ENCODE results near the gene ATG9A.
A peak's percentile ranks its signal among the peaks of the same experiment; 100 is the strongest.

The ATG9A gene

DNA sequence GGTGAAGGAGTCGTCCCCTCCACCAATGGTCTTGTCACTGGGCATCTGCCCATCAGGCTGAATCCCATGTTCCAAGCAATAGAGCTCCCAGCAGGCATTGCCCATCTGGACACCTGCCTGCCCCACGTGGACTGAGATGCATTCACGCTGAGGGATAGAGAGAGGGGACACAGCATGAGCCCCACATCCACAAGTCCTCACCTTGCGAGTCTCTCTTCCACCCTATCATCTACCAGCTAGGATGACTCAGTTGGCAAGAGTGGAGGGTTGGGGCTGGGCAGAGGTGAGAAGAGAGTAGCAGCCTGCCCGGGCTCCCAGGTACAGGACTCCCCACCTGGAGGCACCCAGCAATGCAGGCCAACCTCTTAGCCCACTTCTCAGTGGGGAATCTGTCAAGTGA is 22.6 kb upstream of the ATG9A start:
- no peak for DNase-seq

DNA sequence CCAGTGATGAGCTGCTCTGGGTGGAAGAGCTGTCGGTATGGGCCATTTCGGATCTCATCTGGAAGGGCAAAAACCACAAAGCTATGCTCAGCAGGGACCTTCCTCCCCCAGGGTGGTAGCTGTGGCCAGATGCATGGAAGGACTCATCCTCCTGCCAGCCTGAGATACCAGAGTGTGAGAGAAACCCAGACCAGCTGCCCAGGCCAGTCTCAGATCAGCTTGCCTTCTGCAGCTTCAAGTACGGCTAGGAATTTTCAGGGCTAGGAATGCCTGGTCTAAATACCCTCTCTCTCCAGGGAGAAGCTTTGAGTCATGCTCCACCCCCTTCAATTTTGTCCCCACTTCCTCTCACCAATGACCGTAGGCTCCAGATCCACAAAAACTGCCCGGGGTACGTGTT is 22.2 kb upstream of the ATG9A start:
- no peak for DNase-seq

DNA sequence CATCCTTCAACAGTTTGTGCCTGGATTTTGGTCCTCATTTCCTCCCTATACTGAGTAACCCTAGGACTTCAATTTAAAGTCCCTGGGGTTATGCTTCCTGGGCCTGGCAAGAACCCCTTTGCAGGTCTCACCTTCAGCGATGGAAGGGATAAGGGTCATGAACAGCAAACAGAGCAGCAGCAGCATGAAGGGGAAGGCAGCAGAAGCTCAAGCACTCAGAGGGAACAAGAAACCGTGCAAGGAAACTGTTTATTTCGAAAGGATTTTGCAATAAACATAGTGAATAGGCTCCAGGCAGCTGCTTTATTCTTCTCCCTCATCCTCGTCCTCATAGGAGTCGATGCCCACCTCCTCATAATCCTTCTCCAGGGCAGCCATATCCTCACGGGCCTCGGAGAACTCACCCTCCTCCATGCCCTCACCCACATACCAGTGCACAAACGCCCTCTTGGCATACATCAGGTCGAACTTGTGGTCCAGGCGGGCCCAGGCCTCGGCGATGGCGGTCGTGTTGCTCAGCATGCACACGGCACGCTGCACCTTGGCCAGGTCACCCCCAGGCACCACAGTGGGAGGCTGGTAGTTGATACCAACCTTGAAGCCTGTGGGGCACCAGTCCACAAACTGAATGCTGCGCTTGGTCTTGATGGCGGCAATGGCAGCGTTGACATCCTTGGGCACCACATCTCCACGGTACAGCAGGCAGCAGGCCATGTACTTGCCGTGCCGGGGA is 20.8 kb upstream of the ATG9A start:
- no peak for DNase-seq

DNA sequence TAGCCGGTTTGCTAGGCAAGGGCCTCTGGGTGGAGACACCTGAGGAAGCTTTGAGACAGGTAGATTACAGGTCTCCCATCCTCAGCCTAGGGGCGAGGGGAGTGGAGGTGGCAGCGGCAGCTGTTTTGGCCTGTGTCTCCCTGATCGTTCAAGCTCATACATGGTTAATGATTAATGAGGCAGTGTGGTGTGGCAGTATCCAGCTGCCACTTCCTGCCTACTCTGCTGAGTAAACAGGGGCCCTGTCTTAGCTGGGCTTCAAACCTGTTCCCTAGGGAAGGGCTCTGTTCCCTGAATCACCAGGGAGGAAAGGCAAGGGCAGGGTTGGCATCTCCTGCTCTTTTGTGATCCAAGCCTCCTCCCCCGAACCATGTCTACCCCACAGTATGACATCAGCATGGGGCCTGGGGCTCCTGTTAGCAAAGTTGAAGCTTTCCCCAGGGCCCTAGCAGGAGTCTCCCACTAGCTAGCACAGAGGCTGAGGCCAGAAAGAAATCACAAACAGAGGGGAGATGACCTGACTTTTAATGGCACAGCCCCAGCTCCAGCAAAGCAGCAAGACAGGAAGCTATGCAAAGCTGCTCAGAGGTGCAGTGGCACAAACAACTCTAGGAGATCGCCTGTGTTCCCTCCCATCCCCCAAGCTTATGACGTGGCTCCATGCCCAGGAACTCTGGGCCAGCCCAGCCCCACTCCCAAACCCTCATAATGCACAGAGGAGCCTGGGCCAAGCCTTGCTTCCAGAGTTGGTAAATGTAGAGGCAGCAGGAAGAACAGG is 20.0 kb upstream of the ATG9A start:
- peak; percentile 81 for DNase-seq

DNA sequence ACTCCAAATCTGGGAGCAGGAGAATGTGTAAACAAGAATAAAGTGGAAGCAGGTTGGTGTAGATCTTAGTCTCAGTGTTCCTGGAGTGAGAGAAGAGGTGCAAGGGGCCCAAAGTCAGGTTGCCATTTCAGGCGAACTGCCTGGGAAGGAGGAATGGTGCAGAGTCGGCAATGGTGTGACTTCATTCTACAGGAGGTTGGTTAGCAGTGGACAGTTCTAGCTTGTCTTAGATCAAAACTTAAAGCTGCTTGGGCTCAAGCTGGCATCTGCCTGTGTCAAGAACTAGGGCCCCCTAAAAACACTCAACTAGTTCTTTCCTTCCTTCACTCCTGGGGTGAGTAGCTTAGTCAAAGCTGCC is 19.4 kb upstream of the ATG9A start:
- no peak for DNase-seq

DNA sequence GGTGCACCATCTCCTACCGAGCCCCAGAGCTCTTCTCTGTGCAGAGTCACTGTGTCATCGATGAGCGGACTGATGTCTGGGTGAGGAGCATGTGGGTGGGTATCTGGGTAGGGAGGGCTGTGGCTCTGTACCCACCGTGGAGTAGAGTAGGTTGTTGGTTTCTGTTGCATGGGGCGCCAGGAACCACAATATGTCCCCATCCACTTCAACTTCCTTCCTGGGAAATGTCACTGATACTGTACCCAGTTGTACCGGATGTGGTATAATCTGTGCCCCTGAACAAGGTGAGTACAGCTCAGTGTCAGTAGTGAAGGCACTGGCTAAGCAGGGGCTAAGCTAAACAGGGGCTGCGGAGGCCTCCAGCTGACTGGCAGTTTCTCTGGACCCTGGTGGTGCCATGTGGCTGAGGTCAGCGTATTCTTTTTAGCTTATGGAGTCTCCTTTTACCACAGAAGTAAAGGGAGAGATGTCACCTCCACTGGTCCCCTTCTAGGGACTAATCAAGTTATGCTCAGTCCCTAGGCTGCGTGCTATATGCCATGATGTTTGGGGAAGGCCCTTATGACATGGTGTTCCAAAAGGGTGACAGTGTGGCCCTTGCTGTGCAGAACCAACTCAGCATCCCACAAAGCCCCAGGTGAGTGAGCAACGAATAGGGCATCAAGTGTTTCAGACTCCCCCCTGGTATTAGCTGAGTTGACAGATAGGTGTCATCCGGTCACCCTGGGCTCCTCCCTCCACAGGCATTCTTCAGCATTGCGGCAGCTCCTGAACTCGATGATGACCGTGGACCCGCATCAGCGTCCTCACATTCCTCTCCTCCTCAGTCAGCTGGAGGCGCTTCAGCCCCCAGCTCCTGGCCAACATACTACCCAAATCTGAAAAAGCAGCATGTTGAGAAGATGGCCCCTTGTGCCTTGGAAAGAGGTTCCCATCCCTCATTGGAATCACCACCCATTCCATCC is 18.5 kb upstream of the ATG9A start:
- no peak for DNase-seq

DNA sequence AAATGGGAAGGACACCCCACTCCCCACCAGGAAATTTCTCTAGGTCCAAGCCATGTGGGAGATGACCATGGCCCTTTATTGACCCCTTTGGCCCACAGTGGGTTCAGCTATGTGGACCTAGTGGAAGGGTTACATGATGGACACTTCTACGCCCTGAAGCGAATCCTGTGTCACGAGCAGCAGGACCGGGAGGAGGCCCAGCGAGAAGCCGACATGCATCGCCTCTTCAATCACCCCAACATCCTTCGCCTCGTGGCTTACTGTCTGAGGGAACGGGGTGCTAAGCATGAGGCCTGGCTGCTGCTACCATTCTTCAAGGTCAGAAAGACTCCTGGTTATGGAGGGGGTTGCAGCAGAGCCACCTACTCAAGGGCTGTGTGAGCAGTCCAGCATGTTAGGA is 17.1 kb upstream of the ATG9A start:
- DNase-seq = no peak

DNA sequence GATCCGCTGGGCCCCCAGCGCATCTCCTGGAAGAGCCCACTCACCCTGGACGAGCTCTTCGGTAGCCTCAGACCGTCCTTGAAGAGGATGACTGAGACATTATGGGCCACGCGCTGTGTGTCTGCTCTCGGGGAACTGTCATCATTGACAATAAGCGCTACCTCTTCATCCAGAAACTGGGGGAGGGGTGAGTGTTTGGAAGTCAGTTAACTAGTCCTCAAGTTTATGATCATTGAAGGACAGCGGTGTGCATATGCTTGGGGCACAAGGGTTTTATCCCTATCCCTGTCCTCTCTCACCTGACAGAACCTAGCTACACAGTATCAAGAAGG is 16.4 kb upstream of the ATG9A start:
- DNase-seq = no peak

DNA sequence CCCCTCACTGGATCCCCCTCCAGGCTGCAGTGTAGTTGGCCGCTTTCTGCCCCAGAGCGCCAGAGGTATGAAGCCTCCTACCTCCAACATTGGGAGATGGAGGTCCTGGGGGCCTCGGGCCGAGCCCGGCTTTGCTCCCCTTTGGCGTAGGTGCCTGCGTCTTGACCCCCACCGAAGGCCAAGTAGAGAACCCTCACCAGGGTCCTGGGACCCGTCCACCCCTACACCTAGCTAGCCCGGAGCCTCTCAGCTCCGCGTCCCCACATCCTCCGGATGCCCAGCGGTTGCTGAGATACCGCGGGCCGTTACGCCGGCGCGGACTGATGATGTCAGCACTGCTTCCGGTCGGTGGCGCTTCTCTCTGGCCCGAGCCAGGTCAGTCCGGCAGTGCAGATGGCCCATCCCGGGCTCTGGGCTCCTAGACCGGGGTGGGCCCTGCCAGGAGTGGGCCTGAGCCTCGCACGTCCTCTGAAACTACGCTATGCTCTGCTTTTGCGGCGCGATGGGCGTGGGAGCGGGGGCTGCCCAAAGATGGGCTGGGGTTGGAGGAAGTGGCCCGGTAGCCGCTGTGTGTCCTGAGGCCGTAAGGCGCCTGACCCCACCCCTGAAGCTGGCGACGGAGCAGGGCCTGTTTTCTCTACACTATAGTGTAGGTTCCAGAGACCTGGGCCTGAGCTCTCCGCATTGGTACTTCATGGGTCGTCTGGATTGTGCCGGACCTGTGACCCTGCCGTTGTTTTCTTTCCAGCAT is 15.9 kb upstream of the ATG9A start, which contains the start of the genes GLB1L and STK16:
Gene GLB1L, minus strand, starts transcription at position 297 of the 751 bp plus-strand sequence. CDS start 1,871 bp downstream, outside the sequence.
Gene STK16, plus strand, starts transcription at position 332 of the 751 bp plus-strand sequence. CDS start 521 bp downstream, outside the sequence.
- peak; percentile 91 for DNase-seq

DNA sequence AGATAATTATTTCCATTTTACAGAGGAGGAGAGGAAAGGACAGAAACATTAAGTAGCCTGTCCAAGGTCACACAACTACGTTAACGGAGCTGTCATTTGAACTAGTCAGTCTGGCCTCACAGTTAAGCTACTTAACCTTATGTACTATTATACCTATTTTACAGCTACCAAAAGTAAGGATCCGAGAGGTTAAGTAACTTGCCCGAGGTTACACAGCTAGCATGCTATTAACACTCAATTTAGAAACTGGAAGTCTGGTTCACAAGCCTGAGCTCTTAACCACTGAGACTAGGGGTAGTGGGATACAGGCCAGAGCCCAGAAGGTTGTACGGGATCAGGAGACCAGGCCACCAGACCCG is 15.3 kb upstream of the ATG9A start:
- no peak for DNase-seq

DNA sequence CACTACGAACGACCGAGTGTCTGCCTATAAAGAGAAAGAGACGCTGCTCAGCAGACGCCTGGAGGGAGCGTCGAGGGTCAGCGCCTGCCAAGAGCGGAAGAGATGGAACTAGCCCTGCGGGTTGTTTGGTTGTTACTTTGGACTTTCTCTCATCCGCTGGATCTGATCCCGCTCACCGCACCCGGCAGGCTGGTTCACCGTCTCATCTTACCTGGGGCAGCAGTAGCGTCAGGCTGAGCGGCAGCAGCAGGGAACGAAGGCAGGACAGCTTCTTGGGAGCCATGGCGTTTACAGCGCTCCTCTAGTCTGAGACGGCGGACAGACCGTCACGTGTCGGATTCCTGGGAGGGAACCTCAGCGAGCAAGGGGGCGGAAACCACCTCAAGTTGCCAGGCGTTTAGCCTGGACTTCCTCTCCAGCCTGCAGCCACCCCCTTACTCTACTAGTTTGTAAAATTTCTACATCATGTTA is 13.9 kb upstream of the ATG9A start:
- DNase-seq = no peak

DNA sequence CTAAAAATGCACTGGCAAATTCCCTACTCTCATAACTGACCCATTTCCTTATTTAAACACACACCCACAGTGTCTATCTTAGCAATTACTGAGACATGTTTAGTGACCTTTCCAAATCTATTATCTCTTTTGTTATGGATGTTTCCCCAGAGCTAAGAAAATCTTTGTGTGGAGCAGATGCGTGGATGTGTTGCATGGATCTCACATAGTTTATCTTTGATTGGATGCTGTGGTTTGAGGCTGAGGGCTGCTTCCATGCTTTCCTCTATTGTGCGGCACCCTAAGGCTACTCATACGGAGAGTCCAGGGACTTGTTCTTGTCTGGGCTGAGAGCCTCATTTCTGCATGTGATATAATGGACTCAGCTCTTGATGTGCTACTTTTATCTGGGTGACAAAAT is 4.9 kb upstream of the ATG9A start:
- DNase-seq = no peak

DNA sequence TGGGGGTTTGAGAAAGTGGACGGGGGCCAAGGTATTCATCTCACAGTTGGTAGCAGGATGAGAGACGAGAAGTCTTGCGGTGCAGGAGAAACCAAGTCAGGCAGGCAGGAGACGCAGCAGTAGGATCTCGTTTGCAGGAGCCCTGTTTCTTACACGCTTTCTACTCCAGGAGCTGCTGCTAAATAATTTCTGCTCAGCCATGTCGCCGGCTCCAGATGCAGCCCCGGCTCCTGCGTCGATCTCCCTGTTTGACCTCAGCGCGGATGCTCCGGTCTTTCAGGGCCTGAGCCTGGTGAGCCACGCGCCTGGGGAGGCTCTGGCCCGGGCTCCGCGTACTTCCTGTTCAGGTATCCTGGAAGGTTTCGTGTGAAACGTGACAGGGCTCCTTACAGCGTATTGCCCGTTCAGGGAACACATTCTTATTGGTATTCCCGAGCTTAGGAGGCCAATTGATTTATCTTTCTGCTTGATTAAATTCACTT is 664 bp upstream of the ATG9A start:
- peak; percentile 66 for DNase-seq

DNA sequence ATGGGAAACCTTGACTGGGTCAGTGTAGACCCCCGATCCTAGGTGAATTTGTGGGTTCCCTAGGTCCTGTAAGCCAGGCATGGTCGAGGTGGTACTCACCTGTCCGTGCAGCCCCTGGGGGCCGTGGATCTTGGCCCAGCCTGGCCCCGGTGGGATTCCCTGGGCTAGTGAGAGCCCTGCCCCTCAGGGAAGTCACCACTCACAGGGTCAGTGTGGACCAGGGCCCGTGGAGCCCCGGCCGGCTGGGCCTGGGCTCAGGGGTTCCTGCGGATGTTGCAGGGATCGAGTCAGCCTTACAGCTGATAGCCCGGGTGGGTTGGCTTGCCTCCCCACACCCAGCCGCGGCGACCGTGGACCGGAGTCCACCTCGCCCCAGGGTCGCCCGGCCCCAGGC is 528 bp downstream of the ATG9A start:
- DNase-seq = no peak

DNA sequence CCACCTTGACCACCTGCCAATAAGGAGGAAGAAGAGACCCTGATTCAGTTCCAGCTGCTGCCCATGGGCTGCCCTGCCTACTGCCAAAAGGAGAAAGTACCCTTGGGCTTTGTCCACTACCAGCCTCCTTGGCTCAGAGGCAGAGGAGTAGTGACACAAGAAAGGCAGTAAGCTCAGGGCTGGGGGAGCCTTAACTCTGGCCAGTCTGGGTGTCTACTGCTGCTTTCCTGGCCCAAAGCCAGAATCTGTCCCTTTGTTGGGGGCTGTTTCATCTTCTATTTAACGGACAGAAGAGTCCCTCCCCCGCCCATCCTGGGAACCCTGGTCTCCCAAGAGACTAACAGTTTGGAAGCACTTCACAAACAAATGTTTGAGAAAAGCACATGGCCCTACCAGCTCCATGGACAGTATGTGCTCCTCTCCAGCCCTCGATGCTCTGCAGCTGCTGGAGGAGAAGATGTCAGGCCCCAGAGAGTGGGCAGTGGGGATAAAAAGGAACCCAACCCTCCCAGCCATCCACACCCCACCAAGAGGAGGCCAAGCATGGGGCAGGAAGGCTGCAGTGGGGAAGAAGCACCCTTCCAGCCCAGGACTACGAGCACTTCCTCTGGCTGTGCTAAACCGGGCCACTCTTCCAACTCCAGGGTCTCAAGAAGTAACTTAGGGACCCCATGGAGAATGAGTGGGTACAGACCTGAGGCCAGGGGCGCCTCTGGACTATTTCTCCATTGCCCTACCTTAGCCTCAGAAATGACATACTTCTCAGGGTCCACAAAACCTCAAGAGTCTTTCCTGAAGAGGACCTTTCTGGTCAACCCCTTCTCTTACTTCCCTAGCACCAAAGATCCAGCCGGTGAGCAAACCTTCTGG is 1.2 kb downstream of the ATG9A start:
- DNase-seq = no peak

DNA sequence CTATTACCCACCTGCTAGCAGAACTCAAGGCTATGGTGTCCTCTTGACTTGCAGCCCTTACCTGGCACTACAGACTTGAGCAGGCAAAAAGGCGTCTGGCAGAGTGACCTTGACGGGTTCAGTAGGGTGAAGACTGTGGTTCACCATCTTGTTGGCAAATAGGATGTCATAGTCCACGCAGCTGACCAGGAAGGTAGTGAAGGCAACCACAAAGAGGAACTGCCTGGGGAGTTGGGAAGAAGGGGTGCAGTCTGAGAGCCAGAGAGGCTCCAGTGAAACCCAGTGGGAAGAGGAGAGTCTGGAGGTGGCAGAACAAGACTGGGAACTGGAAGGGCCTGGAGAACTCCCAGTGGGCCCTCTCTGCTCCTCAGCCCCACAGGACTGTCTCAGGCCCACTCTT is 4.1 kb downstream of the ATG9A start:
- no peak for DNase-seq

DNA sequence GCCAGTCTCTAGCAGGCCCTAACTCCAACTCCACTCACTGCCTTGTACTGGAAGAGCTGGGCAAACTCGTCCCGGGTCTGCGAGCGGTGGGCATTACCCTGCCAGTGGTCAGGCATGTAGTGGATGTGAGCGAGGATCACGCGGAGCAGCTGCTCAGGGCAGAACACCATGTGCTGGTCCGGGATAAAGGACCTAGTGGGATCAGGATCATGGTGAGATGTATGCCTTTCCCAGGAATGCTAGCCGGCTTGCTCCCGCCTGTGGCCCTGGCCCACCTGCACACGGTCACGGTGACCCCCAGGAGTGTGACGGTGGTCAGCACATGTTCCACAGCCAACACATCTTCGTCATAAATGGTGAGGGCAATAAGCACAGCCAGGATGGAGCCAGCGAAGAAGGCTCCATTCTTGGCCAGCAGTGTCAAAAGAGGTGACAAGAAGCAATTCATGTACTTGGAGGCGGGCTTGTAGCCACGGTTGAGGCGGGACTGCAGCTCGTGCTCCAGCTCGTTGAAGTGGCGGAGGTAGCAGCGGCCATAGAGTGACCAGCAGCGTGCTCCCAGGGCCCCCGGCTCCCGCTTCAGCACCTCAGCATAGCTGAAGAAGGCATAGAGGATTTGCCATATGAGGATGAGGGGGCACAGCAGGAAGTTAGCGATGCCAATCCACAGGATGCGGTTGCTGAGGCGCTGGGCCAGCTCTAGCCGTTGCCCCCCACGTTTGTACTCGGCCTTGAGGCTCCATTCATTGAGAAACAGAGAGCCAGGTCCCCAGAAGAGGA is 5.4 kb downstream of the ATG9A start:
- no peak for DNase-seq

DNA sequence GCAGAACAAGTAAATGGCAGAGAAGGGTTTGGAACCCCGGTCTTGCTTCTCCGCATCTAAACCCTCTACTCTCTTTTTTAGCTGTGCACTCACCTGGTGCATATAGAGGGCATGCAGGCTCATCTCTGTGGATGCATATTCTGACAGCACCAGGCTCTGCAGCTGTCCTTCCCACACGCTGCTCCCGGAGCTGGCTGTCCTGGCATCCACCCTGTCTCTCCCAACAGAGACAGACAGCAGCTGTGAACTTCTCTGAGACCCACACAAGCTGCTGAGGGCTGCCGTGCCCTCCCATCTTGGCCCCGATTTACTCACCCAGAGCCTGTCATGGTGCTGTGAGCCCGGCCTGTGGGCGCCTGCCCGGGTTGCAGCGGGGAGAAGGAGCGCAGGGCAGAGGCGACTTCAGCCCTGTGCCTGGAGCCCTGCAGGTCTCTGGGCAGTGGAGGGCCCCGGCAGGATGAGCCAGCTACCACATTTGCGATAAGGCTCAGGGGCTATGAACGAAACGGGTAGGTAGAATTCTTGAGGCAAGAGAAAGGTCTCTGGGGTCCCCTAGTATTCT is 7.4 kb downstream of the ATG9A start:
- no peak for DNase-seq

DNA sequence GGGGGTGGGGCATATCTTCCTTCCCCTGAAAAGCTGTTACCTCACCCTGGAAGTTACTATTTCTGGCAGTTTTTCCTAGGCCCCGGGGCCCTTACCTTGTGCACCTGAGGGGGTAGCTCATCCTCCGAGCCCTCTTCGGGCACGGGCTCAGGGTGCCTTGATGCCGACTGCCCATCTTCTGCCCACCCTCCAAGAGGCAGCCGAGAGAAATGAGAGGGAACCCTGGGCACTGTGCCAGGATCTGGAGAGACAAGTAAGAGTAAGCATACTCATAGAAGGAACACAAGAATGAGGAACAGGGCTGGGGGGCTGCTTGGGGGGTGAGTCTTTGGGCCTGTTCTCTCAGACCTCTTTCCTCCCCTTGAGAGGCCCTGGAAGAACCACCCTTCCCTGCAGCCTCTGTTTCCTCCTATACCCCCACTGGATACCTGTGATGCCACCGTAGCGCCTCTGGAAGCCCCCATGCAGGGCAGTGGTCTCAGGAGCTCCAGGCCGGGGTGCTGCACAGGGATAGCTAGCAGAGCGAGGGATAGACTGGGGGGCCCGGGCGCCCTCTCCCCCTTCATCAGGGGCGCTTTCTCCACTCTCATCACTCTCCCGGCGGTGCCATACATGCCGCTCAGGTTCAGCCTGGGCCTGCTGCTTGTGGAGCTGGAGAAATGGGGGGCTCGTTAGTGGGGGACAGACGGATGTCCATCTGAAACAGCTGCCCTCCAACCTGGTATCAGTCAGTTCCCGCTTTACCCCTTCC is 8.6 kb downstream of the ATG9A start:
- DNase-seq = no peak

Data from fibroblast of skin of right biceps (primary cell).